Natural killer cell (primary cell): ENCODE data around the gene FTO. TPM values are rescaled to one million over a fixed set of nuclear protein-coding genes. Genes with fewer than 3 reads are reported as not detected.

Source experiments
- ATAC-seq, 3 donors: fragments of 150-1000 bp in 2 of 3; fragments of 200-7000 bp in 1 of 3; cut with Tn5 transposase; 1 replicate in 1 of 3; 2 replicates in 2 of 3; pipeline ENCODE4 v1.10.0; 2021; ENCODE audit warnings: mild to moderate bottlenecking in 2 of 3, moderate library complexity in 2 of 3
- DNase-seq, 2 donors: peaks; one replicate each; pipeline versions ENCODE4 v3.0.0 to v3.0.0-alpha.2; 2013 to 2021; ENCODE audit warnings: mixed read lengths in 1 of 2
- H3K27ac ChIP-seq: one replicate; pipeline ENCODE4 v1.5.1; 2013; ENCODE audit warnings: mild to moderate bottlenecking, low read length
- H3K27me3 ChIP-seq: one replicate; pipeline ENCODE4 v1.6.1; 2013; ENCODE audit warnings: low read length; ENCODE audit not compliant: control insufficient read depth, insufficient read depth
- H3K36me3 ChIP-seq: one replicate; pipeline ENCODE4 v1.6.1; 2013; ENCODE audit warnings: low read length; ENCODE audit not compliant: control insufficient read depth, insufficient read depth
- H3K4me1 ChIP-seq: one replicate; pipeline ENCODE4 v1.6.1; 2013; ENCODE audit warnings: low read length; ENCODE audit not compliant: control insufficient read depth, insufficient read depth
- H3K4me3 ChIP-seq: one replicate; pipeline ENCODE4 v1.5.1; 2013; ENCODE audit warnings: low read length
- H3K9me3 ChIP-seq: one replicate; pipeline ENCODE4 v1.6.1; 2013; ENCODE audit warnings: low read length; ENCODE audit not compliant: control insufficient read depth, insufficient read depth
- H3K27ac Mint-ChIP-seq, 2 donors: one replicate each; pipeline ENCODE4 v1.8.0; 2022; ENCODE audit warnings: mild to moderate bottlenecking in 2 of 2, mixed read lengths in 2 of 2, moderate library complexity in 1 of 2
- H3K27me3 Mint-ChIP-seq, 2 donors: one replicate each; pipeline ENCODE4 v1.8.0; 2022; ENCODE audit warnings: low read depth in 2 of 2, mixed read lengths in 2 of 2
- H3K36me3 Mint-ChIP-seq: one replicate; pipeline ENCODE4 v1.8.0; 2022; ENCODE audit warnings: mixed read lengths
- H3K4me1 Mint-ChIP-seq, 2 donors: one replicate each; pipeline ENCODE4 v1.8.0; 2022; ENCODE audit warnings: mixed read lengths in 2 of 2
- H3K4me3 Mint-ChIP-seq: one replicate; pipeline ENCODE4 v1.8.0; 2022; ENCODE audit warnings: mild to moderate bottlenecking, moderate library complexity, mixed read lengths
- H3K9me3 Mint-ChIP-seq, 2 donors: one replicate each; pipeline ENCODE4 v1.8.0; 2022; ENCODE audit warnings: mixed read lengths in 2 of 2
- WGBS: methylation state at CpG from one replicate; pipeline ENCODE4 v1.1.7; 2013; ENCODE audit warnings: missing lambda C conversion rate; ENCODE audit not compliant: insufficient coverage; 5-methylcytosine and 5-hydroxymethylcytosine counted together
- intact Hi-C: fragments of 100-400 bp; cut with micrococcal nuclease; formaldehyde crosslinking; loops from one replicate; pipeline ENCODE4 v1.14.2; 2022
- total RNA-seq, 4 donors: library from RNA; stranded (reverse); fragments of 120-200 nt in 1 of 4; gene quantifications; one replicate each; pipeline versions ENCODE4 v1.2.3 to v1.2.4, GENCODE V29; 2013 to 2022
- TF ChIP-seq, protein P1 (sequence below): fragments of 200-600 bp; IDR thresholded peaks from one replicate; pipeline ENCODE4 v1.8.0; 2022; ENCODE audit warnings: antibody characterized with exemption

The FTO gene
- total RNA-seq, 3 donors from 2014 or later (not counting 1 experiment from before 2014, with no cell fraction given), result 55.4 to 70.5 (median 55.4) TPM

DNA sequence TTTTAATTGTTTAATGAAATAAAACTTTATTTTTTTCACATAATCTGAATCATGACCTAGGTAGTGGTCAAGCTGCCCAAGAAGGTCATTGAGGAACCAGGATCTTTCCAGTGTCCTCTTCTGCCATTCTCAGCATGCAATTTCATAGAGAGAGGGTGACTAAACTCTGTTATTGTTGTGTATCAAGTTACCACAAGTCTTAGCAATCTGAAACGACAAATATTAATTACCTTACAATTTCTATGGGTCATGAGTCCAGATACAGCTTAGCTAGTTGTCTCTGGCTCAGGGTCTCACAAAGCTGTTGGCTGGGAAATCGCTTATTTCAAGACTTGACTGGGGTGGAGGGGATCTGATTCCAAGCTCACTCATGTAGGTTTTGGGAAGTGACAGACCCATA, 37.6 kb downstream of the FTO start:
- H3K36me3 Mint-ChIP-seq, result no peaks in the 10 kb centered on the region
- DNase-seq (no peak), ATAC-seq (no peak)
- H3K36me3 ChIP-seq, result no peaks in the 10 kb centered on the region
- no peaks in the 10 kb centered on the region for H3K9me3 ChIP-seq
- no peak overlapping the region for H3K4me3 ChIP-seq
- WGBS, result 94% methylated on average over 2 of the region's 2 CpGs
- no peaks in the 10 kb centered on the region for H3K27me3 Mint-ChIP-seq
- no peak overlapping the region for H3K4me3 Mint-ChIP-seq
- H3K9me3 Mint-ChIP-seq, result no peaks in the 10 kb centered on the region
- intact Hi-C loops, result no loop called here
- peaks cover 24 to 28% of the 10 kb centered on the region in 2 donors for H3K4me1 Mint-ChIP-seq
- H3K27ac ChIP-seq, result no peak overlapping the region
- no peak overlapping the region for H3K27ac Mint-ChIP-seq
- H3K4me1 ChIP-seq, result peaks cover 4% of the 10 kb centered on the region
- TF ChIP-seq, protein P1, sequence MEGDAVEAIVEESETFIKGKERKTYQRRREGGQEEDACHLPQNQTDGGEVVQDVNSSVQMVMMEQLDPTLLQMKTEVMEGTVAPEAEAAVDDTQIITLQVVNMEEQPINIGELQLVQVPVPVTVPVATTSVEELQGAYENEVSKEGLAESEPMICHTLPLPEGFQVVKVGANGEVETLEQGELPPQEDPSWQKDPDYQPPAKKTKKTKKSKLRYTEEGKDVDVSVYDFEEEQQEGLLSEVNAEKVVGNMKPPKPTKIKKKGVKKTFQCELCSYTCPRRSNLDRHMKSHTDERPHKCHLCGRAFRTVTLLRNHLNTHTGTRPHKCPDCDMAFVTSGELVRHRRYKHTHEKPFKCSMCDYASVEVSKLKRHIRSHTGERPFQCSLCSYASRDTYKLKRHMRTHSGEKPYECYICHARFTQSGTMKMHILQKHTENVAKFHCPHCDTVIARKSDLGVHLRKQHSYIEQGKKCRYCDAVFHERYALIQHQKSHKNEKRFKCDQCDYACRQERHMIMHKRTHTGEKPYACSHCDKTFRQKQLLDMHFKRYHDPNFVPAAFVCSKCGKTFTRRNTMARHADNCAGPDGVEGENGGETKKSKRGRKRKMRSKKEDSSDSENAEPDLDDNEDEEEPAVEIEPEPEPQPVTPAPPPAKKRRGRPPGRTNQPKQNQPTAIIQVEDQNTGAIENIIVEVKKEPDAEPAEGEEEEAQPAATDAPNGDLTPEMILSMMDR, result no peak
- H3K27me3 ChIP-seq, result no peaks in the 10 kb centered on the region

DNA sequence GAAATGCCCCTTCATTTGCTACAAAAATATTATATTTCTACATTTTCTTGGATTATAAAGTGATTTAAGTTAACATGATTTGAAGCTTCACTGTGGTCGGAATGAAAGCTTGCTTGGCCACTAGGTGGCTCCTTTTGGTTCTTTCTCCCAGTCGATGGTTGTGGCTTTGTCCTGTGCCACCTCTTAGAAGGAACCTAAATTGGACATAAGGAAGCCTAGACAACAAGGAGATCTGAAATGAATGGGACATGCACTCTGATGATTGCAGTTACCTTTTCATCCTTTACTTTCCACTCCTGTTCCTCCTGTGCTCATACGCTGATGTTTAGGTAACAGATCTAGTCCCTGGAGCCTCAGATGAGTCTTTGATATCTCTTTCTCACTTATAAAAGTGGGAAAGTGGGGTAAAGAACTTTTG, 39.2 kb downstream of the FTO start:
- TF ChIP-seq, protein P1, result peak; percentile 56
- 54% methylated on average over 2 of the region's 3 CpGs for WGBS
- peak in 1 of 2 donors; percentile 42 for DNase-seq
- no peak overlapping the region for H3K4me3 ChIP-seq
- H3K36me3 ChIP-seq, result no peaks in the 10 kb centered on the region
- Mint-ChIP-seq H3K27me3 (no peaks in the 10 kb centered on the region), H3K36me3 (no peaks in the 10 kb centered on the region), H3K27ac (no peak overlapping the region), H3K4me1 (peaks cover 19 to 29% of the 10 kb centered on the region in 2 donors), H3K9me3 (no peaks in the 10 kb centered on the region), H3K4me3 (no peak overlapping the region)
- ATAC-seq, result no peak
- H3K27me3 ChIP-seq, result no peaks in the 10 kb centered on the region
- H3K9me3 ChIP-seq, result no peaks in the 10 kb centered on the region
- peaks cover 4% of the 10 kb centered on the region for H3K4me1 ChIP-seq
- intact Hi-C loops, result no loop called here
- no peak overlapping the region for H3K27ac ChIP-seq

DNA sequence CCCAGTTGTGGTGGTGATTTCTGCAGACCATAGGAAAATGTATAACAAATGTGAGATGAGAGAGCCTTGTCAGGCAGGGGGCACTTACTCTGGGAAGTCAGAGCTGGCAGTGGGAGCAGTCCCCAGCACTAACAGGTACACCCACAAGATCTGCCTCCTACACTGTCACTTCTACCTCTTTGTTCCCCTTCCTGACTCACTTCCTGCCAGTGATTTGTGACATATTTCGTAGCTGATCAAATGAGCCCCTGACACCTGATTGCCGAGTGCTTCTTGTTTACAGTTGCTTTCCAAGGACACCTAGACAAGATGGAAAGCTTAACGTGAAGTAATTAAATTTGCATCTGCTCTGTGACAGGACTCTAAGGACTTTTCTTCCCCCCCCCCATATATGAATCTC, 40.5 kb downstream of the FTO start:
- Mint-ChIP-seq H3K27ac (peak overlapping the region in 1 of 2 donors; percentile 76), H3K4me3 (no peak overlapping the region), H3K9me3 (no peaks in the 10 kb centered on the region), H3K27me3 (no peaks in the 10 kb centered on the region), H3K36me3 (no peaks in the 10 kb centered on the region), H3K4me1 (peaks cover 19 to 29% of the 10 kb centered on the region in 2 donors)
- TF ChIP-seq, protein P1, result no peak
- ATAC-seq (peak in 2 of 3 donors; percentile 64 to 68), DNase-seq (peak in 1 of 2 donors; percentile 53)
- Histone ChIP-seq H3K27ac (no peak overlapping the region), H3K4me1 (peaks cover 4% of the 10 kb centered on the region), H3K9me3 (no peaks in the 10 kb centered on the region), H3K36me3 (no peaks in the 10 kb centered on the region), H3K27me3 (no peaks in the 10 kb centered on the region), H3K4me3 (no peak overlapping the region)
- intact Hi-C loops, result no loop called here
- WGBS, result 28% methylated on average over 3 of the region's 3 CpGs

DNA sequence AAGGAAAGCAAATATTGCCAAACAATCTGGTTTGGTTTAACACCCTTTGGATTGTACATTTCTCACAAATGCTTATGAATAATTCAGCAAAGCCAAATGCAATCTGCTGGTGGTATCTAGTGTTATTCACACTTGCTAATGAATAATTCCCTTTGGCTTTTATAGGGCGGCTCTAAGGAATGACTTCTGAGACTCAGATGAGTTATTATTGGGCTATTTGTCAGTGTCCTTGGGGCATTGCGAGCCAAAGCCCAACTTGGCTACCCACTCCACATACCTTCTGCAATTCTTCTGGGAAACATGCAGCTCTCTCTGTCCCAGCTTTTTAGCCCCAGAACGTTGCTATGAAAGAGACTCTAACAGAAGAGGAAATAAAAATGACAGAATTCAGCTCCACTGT, 41.1 kb downstream of the FTO start:
- Histone ChIP-seq H3K36me3 (no peaks in the 10 kb centered on the region), H3K9me3 (no peaks in the 10 kb centered on the region), H3K27me3 (no peaks in the 10 kb centered on the region), H3K4me1 (peaks cover 4% of the 10 kb centered on the region), H3K4me3 (no peak overlapping the region), H3K27ac (no peak overlapping the region)
- Mint-ChIP-seq H3K27ac (peak overlapping the region; percentile 54 to 76), H3K4me3 (no peak overlapping the region), H3K27me3 (no peaks in the 10 kb centered on the region), H3K9me3 (no peaks in the 10 kb centered on the region), H3K4me1 (peaks cover 19 to 29% of the 10 kb centered on the region in 2 donors), H3K36me3 (no peaks in the 10 kb centered on the region)
- ATAC-seq (no peak), DNase-seq (no peak)
- WGBS, result 66% methylated on average over 3 of the region's 3 CpGs
- intact Hi-C loops, result no loop called here
- TF ChIP-seq, protein P1, result no peak
